Measurements from ENCODE around the gene LAMA5.

LAMA5 gene

DNA sequence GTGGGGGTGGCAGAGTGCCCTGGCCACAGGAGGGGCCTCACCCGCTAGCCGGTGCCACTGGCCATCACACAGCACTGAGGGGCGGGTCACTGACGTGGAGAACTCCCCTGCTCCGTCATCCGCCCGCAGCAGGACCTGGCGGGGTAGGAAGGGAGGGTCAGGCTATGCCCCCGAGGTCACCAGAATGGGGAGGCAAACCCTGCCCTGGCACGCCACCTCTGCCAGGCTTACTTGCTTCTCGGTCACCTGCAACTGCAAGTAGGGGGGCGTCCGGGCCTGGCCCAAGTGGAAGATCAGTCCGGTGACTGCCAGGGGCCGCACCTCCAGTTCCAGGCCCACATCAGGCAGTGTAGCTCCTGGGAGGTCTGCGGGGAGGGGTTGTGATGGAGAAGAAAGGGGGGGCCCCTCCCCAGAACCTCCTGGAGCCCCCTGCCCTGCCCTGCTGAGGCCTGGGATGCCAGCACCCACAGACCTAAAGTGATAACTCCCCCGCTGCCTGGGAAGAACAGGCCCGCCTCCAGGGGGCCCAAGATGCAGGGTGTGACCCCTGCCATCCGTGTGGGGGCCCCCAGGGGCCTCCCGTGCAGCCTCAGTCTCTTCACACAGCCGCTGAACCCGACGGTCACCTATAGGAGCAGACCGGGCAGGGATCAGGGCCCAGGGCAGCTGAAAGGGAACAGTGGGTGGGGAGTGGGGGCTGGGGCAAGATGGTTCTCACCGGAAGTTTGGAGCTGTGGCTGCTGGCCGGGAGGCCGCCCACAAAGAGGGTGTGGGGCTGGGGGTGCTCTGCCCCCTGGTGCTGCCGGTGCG lies 57.0 kb downstream of the LAMA5 start:
- Mint-ChIP-seq H3K36me3 (peaks cover 37% of the 10 kb centered on the region), H3K27me3 (no peaks in the 10 kb centered on the region), H3K4me3 (no peak overlapping the region), H3K9me3 (no peaks in the 10 kb centered on the region), H3K27ac (no peak overlapping the region), H3K4me1 (peaks cover 11% of the 10 kb centered on the region)
- no peak for ATAC-seq

DNA sequence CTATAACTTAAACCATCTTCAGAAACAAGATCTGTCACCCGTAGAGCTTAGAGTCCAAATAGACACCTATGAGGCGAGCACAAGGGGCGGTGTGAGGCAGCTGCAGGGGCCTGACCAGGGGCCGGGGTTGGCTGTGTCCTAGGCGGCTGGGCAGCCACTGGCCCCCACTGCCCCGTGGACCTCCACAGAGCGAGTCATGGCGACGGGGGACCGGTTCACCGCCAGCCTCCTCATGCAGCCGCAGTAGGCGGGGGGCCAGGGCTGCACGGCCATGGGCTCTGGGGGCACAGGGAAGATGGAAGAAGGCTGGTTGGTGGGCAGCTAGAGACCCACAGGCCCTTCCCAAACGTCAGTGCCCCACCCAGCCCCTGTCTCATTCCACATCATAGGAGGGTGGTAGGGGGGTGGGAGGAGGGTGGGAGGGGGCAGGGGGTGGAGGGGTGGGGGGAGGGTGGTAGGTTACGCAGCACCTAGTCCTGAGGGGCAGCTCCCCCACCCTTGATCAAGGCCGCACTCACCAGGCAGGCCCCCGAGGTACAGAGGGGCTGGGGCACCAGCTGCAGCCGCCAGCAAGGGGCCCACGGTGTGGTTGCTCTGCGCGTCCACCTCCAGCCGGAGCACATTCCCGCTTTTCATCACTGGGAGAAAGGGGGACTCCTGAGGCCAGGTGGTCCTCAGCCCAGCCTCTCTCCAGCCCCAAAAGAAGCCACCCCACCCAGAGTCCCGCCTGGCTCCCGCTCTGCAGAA lies 57.7 kb downstream of the LAMA5 start:
- H3K4me1 Mint-ChIP-seq: peaks cover 19% of the 10 kb centered on the region
- H3K27ac Mint-ChIP-seq: no peak overlapping the region
- H3K27me3 Mint-ChIP-seq: no peaks in the 10 kb centered on the region
- no peak overlapping the region for H3K4me3 Mint-ChIP-seq
- ATAC-seq: no peak
- no peaks in the 10 kb centered on the region for H3K9me3 Mint-ChIP-seq
- H3K36me3 Mint-ChIP-seq: peaks cover 38% of the 10 kb centered on the region

DNA sequence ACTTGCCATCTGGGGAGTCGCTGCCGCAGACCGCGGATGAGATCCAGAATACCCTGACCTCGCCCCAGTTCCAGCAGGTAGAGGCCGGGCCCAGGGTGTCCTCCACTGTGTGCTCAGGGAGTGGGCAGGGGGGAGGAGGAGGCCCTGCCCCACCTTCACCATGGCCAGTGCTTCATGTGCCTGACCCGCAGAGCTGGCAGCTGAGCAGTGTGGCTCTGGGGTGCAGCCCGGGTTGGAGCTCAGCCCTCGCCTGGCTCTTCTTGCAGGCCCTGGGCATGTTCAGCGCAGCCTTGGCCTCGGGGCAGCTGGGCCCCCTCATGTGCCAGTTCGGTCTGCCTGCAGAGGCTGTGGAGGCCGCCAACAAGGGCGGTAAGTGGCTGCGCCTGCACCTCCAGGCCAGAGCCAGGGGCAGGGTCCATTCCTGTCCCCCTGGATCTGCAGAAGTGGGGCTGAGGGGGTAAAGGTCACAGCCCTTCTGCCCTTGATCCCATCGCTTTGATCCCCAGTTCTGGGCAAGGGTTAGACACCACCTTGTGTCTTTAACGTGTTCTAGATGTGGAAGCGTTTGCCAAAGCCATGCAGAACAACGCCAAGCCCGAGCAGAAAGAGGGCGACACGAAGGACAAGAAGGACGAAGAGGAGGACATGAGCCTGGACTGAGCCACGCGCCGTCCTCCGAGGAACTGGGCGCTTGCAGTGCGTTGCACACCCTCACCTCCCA lies 58.9 kb downstream of the LAMA5 start:
- no peak for ATAC-seq
- no peaks in the 10 kb centered on the region for H3K27me3 Mint-ChIP-seq
- no peak overlapping the region for H3K4me3 Mint-ChIP-seq
- no peak overlapping the region for H3K27ac Mint-ChIP-seq
- H3K36me3 Mint-ChIP-seq: peaks cover 39% of the 10 kb centered on the region
- peaks cover 28% of the 10 kb centered on the region for H3K4me1 Mint-ChIP-seq
- no peaks in the 10 kb centered on the region for H3K9me3 Mint-ChIP-seq

DNA sequence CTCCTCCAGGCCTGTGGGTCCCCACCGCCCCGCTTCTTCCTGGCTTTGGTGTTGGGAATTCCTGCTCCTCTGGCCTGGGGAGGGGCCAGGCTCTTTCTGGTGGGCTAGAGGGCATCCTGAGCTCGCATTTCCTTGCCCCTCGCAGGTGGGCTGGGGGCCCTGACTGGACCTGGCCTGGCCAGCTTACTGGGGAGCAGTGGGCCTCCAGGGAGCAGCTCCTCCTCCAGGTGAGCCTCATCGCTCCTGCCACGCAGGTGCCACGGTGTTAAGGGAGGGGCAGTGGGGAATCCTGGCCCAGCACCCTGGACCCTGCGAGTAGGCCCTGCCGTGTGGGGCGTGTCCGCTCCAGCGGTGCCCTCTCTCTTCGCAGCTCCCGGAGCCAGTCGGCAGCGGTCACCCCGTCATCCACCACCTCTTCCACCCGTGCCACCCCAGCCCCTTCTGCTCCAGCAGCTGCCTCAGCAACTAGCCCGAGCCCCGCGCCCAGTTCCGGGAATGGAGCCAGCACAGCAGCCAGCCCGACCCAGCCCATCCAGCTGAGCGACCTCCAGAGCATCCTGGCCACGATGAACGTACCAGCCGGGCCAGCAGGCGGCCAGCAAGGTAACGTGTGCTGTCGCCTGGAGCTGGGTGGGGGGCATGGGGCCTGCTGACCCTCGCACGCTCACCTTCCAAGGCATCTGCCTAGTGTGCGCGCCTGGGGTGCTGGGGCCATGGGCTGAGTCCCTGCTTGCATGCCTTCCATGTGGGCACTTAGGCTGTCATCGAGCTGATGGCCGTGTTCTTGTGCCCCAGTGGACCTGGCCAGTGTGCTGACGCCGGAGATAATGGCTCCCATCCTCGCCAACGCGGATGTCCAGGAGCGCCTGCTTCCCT lies 59.6 kb downstream of the LAMA5 start:
- ATAC-seq: no peak
- Mint-ChIP-seq H3K27ac (no peak overlapping the region), H3K27me3 (no peaks in the 10 kb centered on the region), H3K9me3 (no peaks in the 10 kb centered on the region), H3K4me1 (peaks cover 30% of the 10 kb centered on the region), H3K4me3 (no peak overlapping the region), H3K36me3 (peaks cover 39% of the 10 kb centered on the region)

DNA sequence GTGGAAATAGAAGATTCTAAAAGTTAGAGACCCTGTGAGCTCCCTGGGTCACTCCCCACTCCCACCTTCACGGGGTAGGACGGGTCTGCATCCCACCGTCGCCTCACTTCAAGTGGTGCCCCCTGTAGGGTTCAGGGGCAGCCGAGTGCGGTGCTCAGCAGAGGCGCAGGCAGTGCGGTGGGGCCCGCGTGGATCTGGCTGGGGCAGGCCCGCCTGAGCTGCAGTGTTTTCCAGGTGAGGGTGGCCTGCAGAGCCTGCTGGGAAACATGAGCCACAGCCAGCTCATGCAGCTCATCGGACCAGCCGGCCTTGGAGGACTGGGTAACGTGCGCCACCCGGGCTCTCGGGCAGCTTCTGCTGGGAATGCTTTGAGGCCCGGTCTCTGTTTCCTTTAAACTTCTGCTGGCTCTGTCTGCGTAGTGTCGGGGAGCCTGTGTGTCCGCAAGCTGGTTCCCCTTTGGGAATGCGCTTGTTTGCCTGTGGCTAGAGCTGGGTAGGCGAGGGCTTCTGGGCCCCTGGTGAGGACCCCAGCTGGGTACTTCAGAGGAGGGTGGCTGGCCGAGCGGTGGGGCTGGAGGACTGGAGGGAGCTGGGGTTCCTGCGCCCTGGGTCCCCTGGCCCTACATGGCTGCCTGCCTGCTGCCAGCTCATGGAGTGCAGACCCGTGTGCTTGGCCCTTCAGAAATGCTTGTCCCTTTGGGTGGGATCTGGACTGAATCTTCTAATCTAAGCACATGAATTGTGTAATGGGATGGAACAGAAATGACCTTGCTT lies 60.5 kb downstream of the LAMA5 start:
- no peaks in the 10 kb centered on the region for H3K27me3 Mint-ChIP-seq
- no peak for ATAC-seq
- H3K36me3 Mint-ChIP-seq: peaks cover 39% of the 10 kb centered on the region
- H3K27ac Mint-ChIP-seq: no peak overlapping the region
- no peaks in the 10 kb centered on the region for H3K9me3 Mint-ChIP-seq
- H3K4me3 Mint-ChIP-seq: no peak overlapping the region
- peaks cover 38% of the 10 kb centered on the region for H3K4me1 Mint-ChIP-seq

DNA sequence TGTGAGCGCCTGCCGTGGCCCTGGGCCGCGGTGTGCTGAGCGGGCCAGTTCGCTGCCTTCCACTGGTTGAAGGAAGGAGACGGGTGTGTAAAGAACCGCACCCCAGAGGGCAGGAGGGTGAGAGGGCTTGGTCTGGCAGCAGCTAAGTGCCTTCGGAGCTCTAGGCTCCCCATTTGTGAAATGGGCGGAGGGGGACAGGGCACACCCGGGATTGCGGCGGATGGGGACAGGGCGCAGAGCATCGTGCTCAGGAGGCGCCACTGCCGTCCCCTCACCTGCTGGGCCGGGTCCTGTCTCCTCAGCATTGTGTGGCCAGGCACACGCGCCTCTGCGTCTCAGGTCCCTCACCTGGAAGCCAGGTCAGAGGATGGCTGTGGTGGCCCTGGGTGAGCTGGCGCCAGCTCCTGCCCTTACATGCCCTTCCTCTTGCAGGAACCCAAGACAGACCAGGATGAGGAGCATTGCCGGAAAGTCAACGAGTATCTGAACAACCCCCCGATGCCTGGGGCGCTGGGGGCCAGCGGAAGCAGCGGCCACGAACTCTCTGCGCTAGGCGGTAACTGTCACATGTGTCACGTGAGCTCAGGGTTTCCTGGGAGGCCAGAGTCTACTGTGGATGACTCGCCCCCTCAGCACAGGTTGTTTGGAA lies 61.2 kb downstream of the LAMA5 start:
- H3K4me3 Mint-ChIP-seq: peak overlapping the region; percentile 28
- H3K9me3 Mint-ChIP-seq: no peaks in the 10 kb centered on the region
- H3K27me3 Mint-ChIP-seq: no peaks in the 10 kb centered on the region
- H3K36me3 Mint-ChIP-seq: peaks cover 39% of the 10 kb centered on the region
- peak overlapping the region; percentile 99 for H3K27ac Mint-ChIP-seq
- no peak for ATAC-seq
- peaks cover 38% of the 10 kb centered on the region for H3K4me1 Mint-ChIP-seq

DNA sequence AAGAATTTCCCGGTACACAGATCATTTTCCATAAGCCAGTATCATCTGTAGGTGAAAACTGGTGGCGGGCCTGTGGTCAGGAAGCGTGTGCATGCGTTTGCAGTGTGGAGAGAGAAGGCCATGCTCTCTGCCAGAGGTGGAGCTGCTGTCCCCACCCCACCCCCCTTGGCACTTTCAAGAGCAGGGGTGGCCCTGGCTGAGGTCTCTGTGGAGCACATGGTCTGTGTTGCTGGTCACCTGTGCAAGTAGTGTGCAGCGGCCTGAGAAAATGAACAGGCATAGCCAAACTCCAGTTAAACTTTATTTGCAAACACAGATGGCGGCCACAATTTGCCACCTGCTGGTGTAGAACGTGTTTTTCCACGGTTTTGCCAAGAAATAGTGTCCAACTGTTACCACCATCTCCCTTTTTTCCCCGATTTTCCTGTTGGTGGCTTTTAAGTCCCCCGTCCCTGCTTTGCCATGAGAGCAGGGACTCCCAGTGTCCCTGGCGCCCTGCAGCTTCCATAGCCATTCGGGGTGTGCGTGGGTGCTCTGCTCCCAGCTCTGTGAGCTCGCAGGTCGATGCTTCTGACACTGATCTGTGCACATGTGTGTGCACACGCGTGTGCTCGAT lies 61.9 kb downstream of the LAMA5 start:
- ATAC-seq: no peak
- peaks cover 38% of the 10 kb centered on the region for H3K4me1 Mint-ChIP-seq
- H3K27ac Mint-ChIP-seq: peak overlapping the region; percentile 99
- no peaks in the 10 kb centered on the region for H3K27me3 Mint-ChIP-seq
- peak overlapping the region; percentile 85 for H3K4me3 Mint-ChIP-seq
- peaks cover 39% of the 10 kb centered on the region for H3K36me3 Mint-ChIP-seq
- no peaks in the 10 kb centered on the region for H3K9me3 Mint-ChIP-seq

DNA sequence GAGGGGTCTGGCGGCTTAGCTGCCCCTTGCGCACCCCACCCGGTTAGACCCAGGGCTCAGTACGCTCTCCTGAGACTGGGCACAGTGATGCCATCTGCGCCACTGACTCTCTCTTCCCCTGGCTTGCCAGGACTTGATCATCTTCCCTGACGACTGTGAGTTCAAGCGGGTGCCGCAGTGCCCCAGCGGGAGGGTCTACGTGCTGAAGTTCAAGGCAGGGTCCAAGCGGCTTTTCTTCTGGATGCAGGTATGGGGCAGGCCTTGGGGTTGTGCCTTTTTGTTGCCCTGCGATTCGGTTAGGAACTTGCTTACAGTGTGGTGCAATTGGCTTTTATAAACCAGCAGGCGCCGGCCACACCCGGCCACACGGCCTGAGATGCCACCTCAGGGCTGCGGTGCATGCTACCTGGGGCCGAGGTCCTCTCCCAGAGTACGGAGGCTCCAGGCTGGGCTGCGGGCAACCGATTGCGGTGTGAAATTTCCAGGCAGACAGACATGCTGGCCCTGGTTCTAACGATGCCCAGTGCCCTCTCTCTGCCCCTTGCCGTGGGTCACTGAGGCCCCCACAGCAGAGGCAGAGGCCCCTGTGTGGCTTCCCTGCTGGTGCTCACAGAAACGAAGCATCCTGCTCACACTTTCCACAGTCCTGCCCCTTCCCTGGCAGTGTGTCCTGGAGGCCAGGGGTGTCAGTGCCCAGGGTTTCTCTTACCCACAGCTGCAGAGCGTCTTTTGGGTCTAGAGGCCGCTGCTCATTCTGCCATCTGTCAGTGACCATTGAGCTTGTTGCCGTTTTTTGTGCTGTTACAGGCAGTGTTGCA lies 62.6 kb downstream of the LAMA5 start:
- no peaks in the 10 kb centered on the region for H3K27me3 Mint-ChIP-seq
- H3K4me3 Mint-ChIP-seq: peak overlapping the region; percentile 85
- H3K36me3 Mint-ChIP-seq: peaks cover 39% of the 10 kb centered on the region
- peak overlapping the region; percentile 99 for H3K27ac Mint-ChIP-seq
- H3K9me3 Mint-ChIP-seq: no peaks in the 10 kb centered on the region
- H3K4me1 Mint-ChIP-seq: peaks cover 44% of the 10 kb centered on the region
- ATAC-seq: no peak

DNA sequence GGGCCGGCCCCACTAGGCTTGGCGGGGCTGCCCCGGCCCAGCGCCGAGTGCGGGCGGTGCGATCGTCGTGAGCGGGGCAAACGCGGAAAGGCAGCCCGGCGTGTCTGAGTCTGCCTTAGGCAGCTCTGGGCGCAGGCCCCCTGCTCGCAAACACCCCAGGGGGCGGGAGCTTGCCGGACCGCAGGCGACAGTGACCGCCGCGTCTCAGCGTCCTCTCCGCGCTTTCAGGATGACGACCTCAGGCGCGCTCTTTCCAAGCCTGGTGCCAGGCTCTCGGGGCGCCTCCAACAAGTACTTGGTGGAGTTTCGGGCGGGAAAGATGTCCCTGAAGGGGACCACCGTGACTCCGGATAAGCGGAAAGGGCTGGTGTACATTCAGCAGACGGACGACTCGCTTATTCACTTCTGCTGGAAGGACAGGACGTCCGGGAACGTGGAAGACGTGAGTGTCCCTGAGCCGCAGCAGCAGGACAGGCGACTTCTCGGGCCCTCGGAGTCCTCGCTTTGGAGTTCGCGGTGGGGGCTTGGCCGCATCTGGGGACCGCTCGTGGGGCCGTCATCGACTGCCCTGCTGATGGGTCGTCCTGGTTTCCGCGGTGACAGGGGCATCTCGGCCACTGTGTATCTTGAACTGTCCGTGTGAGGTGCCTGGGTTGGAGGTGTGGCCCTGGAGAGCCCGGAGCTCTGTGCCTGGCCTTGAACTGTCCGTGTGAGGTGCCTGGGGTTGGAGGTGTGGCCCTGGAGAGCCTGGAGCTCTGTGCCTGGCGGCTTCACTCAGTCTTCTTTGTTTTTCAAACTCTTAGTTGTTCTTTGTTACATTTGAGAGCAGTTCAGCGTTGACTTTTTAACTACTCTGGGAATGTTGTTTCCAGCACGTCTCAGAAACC lies 63.5 kb downstream of the LAMA5 start:
- Mint-ChIP-seq H3K9me3 (no peaks in the 10 kb centered on the region), H3K36me3 (peaks cover 39% of the 10 kb centered on the region), H3K27ac (peak overlapping the region; percentile 99), H3K27me3 (no peaks in the 10 kb centered on the region), H3K4me1 (peaks cover 45% of the 10 kb centered on the region), H3K4me3 (peak overlapping the region; percentile 85)
- ATAC-seq: peak; percentile 16

DNA sequence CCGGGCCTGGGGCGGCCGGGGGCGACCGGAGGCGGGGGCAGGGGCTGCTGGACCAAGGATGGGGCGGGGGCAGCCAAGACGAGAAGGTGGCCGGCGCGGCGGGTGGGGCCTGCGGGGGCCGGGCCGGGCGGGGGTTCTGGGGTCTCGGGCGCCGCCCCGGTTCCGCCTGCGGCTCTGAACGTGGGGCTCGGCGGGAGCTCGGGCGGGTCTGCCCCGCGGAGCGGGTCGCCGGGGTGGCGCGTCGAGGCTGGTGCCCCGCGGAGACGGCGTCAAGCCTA lies 64.1 kb downstream of the LAMA5 start:
- Mint-ChIP-seq H3K36me3 (peaks cover 38% of the 10 kb centered on the region), H3K4me3 (peak overlapping the region; percentile 97), H3K27ac (peak overlapping the region; percentile 99), H3K4me1 (peaks cover 45% of the 10 kb centered on the region), H3K9me3 (no peaks in the 10 kb centered on the region), H3K27me3 (no peaks in the 10 kb centered on the region)
- ATAC-seq: no peak

DNA sequence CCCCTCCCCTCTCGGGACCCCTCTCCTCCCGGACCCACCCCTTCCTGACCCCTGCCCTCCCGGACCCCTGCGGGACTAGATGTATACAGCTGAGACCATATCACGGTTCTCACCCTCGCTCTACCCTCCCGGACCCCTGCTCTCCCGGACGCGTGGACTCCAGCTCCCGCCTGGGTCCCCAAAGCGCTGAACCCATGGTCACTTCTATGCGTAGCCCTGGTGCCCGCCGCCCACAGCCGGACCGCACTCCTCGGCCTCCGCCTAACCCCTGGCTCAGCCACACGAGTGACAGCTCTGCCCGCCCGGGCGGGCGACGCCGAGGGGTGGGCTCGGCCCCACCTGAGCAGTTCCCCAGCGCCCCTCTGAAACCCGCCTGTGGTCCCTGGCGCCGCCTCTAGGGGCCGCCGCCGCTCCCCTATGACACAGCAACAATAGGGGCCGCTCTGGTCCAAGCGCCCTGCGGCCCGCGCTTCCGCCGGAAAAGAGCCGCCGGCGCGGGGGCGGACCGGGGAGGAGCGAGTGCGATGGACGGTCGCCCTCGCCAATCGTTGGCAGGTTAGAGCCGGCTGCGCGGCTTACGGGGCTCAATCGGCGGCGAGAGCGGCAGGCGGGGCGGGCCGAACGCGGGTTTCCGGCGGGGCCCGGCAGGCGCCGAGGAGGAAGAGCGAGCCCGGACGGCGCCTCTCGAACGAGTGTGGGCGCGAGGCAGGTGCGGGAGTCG lies 64.6 kb downstream of the LAMA5 start, which contains the start of gene ADRM1:
Gene ADRM1 (plus strand): TSS at position 657 of the 721 bp plus-strand sequence. CDS start 572 bp downstream, outside the sequence.
- H3K36me3 Mint-ChIP-seq: peaks cover 33% of the 10 kb centered on the region

More for the DNA sequence above, 64.6 kb downstream of the LAMA5 start, which contains the start of gene ADRM1:
- Mint-ChIP-seq H3K4me3 (peak within 1 kb of the TSS; percentile 97), H3K9me3 (no peaks in the 10 kb centered on the region), H3K4me1 (peaks cover 45% of the 10 kb centered on the region), H3K27ac (peak within 1 kb of the TSS; percentile 99), H3K27me3 (no peaks in the 10 kb centered on the region)
- ATAC-seq: peak; percentile 94
